ENCODE results near the gene CARD11.
"Not testable (repeated sequence)": the region's sequence is repeated elsewhere in the genome, so short reads cannot be mapped to it uniquely, and the experiment has no call there.

Gene CARD11

DNA sequence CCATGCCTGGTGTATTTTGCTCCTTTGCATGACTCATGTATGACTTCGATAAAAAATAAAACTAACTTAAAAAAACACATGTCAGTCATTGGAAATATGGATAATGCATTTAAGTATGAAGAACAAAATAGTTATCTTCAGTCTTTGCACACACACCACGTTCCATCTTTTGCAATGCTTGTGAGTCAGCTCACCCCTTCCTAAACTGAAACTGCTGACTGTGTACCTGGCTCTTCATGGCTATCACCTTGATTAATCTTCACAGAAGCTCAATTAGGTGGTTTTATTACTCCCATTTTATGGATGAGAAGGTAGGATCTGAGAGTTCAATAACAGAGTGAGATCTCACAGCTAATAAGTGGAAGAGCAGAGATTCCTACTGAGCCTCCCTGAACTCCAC is 79.5 kb downstream of the CARD11 start:
- peaks cover 50% of the 10 kb centered on the region for H3K4me1 Mint-ChIP-seq (ENCODE audit: low read depth)
- H3K36me3 Mint-ChIP-seq, result peaks cover 23% of the 10 kb centered on the region
- peak overlapping the region; percentile 47 for H3K27ac Mint-ChIP-seq

DNA sequence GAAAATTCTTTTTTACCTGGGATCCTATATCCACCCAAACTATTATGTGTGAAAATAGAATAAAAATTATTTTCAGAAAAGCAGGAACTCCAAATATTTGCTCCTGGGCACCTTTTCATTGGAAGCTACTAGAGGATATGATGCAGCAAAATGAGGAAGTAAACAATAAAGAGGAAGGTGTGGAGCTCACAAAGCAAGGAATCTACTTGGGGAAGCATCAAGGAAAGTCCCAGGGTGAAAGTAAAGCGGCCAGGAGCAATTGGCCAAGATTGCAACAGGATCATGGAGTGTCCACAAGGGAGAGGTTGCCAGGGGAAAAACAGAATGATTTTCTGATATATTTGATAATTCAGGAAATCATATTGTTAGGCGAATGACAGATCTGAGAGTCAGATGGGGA is 80.8 kb downstream of the CARD11 start:
- Mint-ChIP-seq H3K4me3 (no peak overlapping the region), H3K36me3 (peaks cover 30% of the 10 kb centered on the region), H3K4me1 (ENCODE audit: low read depth) (peaks cover 62% of the 10 kb centered on the region), H3K27ac (peak overlapping the region; percentile 59), H3K27me3 (no peaks in the 10 kb centered on the region), H3K9me3 (ENCODE audit: low read depth) (peaks cover 14% of the 10 kb centered on the region)

More for the DNA sequence above, 79.5 kb downstream of the CARD11 start:
- Mint-ChIP-seq H3K9me3 (ENCODE audit: low read depth) (peaks cover 14% of the 10 kb centered on the region), H3K27me3 (no peaks in the 10 kb centered on the region), H3K4me3 (no peak overlapping the region)

DNA sequence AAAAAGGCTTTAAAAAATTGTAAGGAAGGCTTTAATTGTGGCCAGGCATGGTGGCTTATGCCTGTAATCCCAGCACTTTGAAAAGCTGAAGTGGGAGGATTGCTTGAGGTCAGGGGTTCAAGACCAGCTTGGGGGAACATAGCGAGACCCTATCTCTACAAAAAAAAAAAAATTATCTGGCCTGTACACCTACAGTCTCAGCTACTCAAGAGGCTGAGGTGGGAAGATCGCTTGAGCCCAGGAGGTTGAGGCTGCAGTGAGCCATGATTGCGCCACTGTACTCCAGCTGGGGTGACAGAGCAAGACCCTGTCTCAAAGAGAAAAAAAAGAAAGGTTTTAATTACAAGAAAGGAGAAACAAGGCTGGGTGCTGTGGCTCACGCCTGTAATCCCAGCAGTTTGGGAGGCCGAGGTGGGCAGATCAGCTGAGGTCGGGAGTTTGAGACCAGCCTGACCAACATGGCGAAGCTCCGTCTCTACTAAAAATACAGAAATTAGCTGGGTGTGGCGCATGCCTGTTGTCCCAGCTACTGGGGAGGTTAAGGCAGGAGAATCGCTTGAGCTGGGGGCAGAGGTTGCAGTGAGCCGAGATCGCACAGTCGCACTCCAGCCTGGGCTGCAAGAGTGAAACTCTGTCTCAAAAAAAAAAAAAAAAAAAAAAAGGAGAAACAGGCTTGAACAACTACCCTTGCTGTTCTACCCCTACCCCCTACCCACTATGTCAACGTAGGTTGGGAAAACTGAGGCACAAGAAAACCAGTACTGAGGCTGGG is 83.7 kb downstream of the CARD11 start:
- Mint-ChIP-seq H3K27me3 (no peaks in the 10 kb centered on the region), H3K4me3 (peak overlapping the region; percentile 52), H3K27ac (peak overlapping the region; percentile 87), H3K36me3 (peaks cover 9% of the 10 kb centered on the region), H3K9me3 (ENCODE audit: low read depth) (no peaks in the 10 kb centered on the region), H3K4me1 (ENCODE audit: low read depth) (peaks cover 80% of the 10 kb centered on the region)

DNA sequence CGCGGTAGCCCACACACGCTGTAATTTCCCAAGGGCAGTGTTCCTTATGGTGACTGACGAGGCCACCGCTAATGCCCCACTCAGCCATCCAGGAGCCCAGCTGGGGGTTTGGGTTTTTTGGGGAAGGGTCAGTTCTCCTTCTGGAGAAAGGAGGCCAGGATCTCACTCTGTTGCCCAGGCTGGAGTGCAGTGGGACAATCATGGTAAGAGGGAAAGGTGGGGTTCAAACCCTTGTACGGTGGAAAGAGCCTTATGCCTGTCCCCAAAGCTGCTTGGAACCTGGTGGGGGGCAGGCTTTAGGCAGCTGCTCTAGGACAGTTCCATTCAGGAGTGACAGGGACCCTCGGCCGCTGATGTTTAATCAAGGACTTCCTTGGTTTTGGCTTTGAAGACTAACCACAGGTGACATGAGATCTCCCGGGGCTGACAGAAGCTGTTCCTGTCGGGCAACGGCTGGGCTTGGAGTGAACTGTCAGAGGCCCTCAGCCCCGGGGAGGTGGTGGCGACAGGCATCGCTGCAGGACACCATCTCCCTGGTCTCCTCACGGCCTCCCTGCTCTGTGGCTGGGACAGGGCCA is 84.5 kb downstream of the CARD11 start:
- Mint-ChIP-seq H3K4me1 (ENCODE audit: low read depth) (peaks cover 82% of the 10 kb centered on the region), H3K36me3 (peaks cover 9% of the 10 kb centered on the region), H3K4me3 (no peak overlapping the region), H3K27ac (peak overlapping the region; percentile 87), H3K9me3 (ENCODE audit: low read depth) (no peaks in the 10 kb centered on the region), H3K27me3 (no peaks in the 10 kb centered on the region)

DNA sequence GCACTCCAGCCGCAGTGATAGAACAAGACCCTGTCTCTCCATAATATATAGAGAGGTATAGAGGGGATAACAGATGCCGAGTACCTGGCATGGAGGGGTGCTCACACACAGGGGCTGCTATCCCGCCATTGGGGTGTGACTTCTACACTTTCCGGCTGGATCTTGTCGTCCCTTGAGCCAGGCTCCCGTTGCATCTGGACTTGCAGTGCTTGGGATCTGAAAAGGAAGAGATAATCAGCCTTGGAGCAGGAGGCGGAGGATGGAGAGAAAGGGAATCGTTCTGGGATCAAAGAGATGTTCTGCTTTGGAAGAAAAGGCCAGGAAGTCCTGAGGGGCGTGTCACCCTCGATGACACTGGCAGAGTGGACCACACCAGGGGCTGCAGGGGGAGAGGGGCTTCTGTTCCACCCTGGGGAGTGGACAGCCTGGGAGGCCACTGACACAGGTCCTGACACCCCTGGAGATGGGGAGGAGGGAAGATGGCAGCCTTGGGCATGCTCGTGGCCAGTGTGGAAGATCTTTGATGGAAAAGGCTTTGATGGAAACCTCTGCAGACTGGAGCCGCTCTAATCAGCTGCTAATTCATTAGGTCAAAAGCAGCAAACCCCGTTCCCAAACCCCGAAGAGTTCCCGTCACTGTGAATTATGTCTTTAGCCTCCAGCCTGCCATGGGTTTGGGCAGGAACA is 85.1 kb downstream of the CARD11 start:
- peaks cover 9% of the 10 kb centered on the region for H3K36me3 Mint-ChIP-seq
- no peak overlapping the region for H3K4me3 Mint-ChIP-seq
- peaks cover 84% of the 10 kb centered on the region for H3K4me1 Mint-ChIP-seq (ENCODE audit: low read depth)
- H3K9me3 Mint-ChIP-seq (ENCODE audit: low read depth), result no peaks in the 10 kb centered on the region
- H3K27ac Mint-ChIP-seq, result peak overlapping the region; percentile 87
- H3K27me3 Mint-ChIP-seq, result no peaks in the 10 kb centered on the region

DNA sequence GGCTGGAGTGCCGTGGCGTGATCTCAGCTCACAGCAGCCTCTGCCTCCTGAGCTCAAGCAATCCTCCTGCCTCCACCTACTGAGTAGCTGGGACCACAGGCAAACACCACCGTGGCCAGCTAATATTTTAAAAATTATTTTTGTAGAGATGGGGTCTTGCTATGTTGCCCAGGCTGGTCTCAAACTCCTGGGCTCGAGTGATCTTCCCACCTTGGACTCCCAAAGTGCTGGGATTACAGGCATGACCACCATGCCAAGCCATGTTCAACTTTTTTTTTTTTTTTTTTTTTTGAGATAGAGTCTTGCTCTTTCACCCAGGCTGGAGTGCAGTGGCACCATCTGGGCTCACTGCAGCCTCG is 86.3 kb downstream of the CARD11 start:
- H3K4me1 Mint-ChIP-seq (ENCODE audit: low read depth), result peaks cover 80% of the 10 kb centered on the region
- H3K27me3 Mint-ChIP-seq; H3K4me3 Mint-ChIP-seq; H3K9me3 Mint-ChIP-seq (ENCODE audit: low read depth): not testable (repeated sequence)
- H3K36me3 Mint-ChIP-seq, result peaks cover 11% of the 10 kb centered on the region
- peak overlapping the region; percentile 87 for H3K27ac Mint-ChIP-seq

DNA sequence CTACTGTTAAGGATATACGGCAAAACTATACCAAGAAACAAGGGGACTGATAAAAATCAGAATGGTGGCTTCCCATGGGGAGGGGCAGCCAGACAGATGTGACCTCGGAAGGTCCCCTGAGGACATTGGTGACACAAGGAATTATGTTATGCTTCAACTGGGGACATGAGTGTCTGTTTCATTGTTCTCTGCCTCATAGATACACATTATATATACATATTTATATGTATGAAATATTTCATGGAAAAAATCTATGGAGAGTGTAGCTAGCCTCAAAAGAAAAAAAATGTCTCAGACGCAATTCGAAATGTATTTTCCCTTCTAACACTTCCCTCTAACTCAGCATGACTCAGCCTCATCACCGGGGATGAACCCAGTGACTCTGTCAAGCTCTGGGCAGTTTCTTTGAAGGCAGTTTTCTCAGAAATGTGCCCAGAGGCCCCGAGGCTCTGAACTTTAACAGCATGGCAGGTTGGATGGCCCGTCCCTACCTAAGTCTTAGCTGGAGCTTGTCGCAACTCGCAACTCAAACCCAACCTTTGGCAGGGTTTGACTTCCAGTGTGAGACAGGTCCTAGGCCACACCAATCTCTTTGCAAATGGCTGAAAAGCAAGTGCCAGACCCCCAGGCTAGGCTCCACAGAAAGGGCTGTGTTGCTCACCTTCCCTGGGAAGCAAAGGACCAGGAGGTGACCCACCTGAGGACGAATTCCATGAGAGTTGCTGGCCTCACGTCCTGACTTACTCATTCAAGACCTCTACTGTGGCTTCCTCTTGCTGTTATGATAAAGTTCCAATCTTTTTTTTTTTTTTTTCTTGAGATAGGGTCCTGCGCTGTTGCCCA is 86.9 kb downstream of the CARD11 start:
- Mint-ChIP-seq H3K9me3 (ENCODE audit: low read depth) (no peaks in the 10 kb centered on the region), H3K27me3 (no peaks in the 10 kb centered on the region), H3K4me1 (ENCODE audit: low read depth) (peaks cover 78% of the 10 kb centered on the region), H3K36me3 (peaks cover 15% of the 10 kb centered on the region), H3K4me3 (peak overlapping the region; percentile 28), H3K27ac (peak overlapping the region; percentile 86)

DNA sequence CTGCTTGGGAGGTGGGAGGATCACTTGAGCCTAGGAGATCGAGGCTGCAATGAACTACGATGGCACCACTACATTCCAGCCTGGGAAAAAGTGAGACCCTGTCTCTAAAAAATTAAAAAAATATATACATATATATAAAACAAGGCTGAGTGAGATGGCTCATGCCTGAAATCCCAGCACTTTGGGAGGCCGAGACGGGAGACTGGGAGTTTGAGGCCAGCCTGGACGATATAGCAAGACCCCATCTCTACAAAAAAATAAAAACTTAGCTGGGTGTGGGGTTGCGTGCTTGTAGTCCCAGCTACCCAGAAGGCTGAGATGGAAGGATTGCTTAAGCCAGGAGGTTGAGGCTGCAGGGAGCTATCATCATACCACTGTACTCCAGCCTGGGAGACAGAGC is 87.6 kb downstream of the CARD11 start:
- Mint-ChIP-seq H3K4me3 (no peak overlapping the region), H3K4me1 (ENCODE audit: low read depth) (peaks cover 81% of the 10 kb centered on the region), H3K27ac (no peak overlapping the region), H3K9me3 (ENCODE audit: low read depth) (no peaks in the 10 kb centered on the region), H3K36me3 (peaks cover 16% of the 10 kb centered on the region), H3K27me3 (no peaks in the 10 kb centered on the region)

DNA sequence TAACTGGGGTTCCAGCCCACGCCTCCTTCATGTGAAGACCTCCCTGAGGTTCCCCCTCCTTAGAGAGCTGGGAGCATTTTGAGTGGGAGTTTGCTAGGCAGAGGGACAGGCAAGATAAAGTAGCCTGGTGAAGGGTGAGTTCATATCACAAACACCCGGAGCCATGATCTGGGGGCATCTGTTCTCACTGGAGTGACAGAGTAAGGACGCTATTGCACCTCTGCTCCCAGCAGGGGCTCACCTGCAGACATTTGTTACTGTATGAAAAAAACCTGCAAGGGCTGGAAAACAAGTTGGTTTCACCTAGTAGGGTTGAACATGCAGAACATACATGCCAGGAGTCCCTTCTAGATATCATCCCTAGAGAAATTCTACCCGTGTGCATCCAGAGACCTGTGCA is 88.4 kb downstream of the CARD11 start:
- Mint-ChIP-seq H3K4me3 (no peak overlapping the region), H3K4me1 (ENCODE audit: low read depth) (peaks cover 84% of the 10 kb centered on the region), H3K9me3 (ENCODE audit: low read depth) (peaks cover under 1% of the 10 kb centered on the region), H3K27ac (peak overlapping the region; percentile 87), H3K27me3 (no peaks in the 10 kb centered on the region), H3K36me3 (peaks cover 24% of the 10 kb centered on the region)

DNA sequence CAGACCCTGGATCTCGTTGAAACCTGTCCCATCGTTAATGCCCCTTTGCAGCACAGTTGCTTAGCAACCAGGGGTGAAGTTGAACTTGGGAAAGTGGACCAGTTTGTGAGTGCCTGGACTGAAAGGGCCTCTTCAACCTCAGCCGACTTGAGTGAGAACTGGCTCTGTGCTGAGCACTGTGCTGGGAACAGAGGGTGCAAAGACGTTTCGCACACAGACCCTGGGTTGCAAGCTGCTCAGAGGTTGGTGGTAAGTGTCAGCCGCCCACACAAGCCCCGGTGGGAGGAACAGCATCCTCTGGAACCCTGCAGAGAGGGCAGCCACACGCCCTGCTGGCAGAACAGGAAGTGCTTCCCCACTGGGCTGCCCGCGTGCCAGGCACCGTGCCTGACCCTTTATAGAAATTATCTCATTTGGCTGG is 89.2 kb downstream of the CARD11 start:
- H3K36me3 Mint-ChIP-seq, result peaks cover 30% of the 10 kb centered on the region
- peak overlapping the region; percentile 56 for H3K4me3 Mint-ChIP-seq
- H3K27me3 Mint-ChIP-seq, result no peaks in the 10 kb centered on the region
- peak overlapping the region; percentile 87 for H3K27ac Mint-ChIP-seq
- H3K9me3 Mint-ChIP-seq (ENCODE audit: low read depth), result peaks cover 3% of the 10 kb centered on the region
- H3K4me1 Mint-ChIP-seq (ENCODE audit: low read depth), result peaks cover 82% of the 10 kb centered on the region

DNA sequence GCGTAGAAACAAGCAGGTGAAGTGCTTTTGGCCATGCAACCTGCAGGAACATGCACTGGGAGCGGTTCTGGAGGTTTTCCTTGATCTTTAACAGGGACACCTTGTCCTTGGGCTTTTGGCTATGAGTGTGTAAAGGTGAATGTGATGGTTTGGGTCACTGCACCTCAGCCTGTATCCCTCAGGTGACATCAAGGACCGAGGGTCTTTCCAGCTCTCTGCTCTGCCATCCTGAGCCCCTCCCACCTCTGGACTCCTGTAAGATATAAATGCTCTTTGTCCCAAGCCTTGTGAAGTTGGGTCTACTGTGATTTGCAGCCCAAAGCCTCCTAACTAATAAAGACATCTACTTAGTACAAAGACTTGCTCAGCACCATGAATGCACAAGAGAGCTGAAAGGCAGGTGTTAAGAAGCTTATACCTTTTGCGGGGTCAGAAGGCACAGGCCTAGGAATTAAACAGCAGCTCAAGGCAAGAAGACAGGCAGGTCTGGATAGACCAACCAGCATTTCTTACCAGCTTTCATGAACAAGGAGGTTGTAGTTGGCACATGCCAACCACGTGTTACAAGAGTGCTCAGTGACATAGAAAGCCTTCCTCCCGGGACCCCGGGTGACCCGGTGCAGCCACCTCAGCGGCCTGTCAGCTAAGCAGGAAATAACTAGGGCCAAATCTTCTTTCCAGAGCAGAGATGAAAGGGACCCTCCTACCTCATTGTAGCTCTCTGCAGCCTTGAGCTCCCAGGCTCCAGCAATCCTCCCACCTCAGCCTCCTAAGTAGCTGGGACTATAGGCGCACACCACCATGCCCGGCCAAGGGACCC is 89.9 kb downstream of the CARD11 start:
- Mint-ChIP-seq H3K27me3 (no peaks in the 10 kb centered on the region), H3K9me3 (ENCODE audit: low read depth) (peaks cover 3% of the 10 kb centered on the region), H3K36me3 (peaks cover 30% of the 10 kb centered on the region), H3K27ac (peak overlapping the region; percentile 87), H3K4me1 (ENCODE audit: low read depth) (peaks cover 83% of the 10 kb centered on the region), H3K4me3 (peak overlapping the region; percentile 56)

DNA sequence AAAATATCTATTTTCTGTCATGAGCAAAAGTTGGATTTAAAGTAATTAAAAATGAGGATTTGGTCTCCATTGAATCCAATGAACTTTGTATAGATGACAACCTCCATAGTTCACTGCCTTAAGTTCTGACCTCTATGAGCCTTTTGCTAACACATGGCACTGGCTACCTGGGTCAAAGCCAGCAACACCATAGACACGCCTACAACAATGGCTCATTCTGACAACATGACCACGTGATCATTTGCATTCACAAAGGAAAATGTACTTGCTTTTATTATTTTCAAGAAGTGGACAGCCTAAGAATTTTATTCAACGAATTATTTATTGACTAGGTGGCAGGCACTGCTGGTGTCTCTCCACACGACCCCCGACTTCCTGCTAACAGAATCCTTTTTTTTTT is 90.6 kb downstream of the CARD11 start:
- H3K27me3 Mint-ChIP-seq, result no peaks in the 10 kb centered on the region
- H3K9me3 Mint-ChIP-seq (ENCODE audit: low read depth), result peaks cover 3% of the 10 kb centered on the region
- H3K27ac Mint-ChIP-seq, result peak overlapping the region; percentile 85
- peaks cover 83% of the 10 kb centered on the region for H3K4me1 Mint-ChIP-seq (ENCODE audit: low read depth)
- H3K36me3 Mint-ChIP-seq, result peaks cover 30% of the 10 kb centered on the region
- no peak overlapping the region for H3K4me3 Mint-ChIP-seq

DNA sequence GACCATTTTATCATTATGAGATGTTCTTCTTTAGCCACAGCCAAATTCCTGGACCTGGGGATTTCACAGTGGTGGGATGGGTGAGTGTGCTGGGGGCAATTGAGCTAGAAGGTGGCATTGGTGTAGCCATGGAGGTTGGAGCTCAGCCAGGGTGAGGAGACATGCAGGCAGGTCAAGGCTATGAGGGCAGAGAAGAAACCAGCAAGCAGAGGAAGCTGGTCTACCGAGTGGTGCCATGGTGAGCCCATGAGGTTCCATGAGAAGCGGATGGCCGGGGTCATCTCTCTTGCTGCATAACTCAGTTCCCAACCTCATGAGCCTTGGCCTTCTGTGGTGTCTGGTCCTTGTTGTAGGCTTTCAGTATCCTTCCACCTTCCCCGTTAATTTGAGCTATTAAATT is 91.4 kb downstream of the CARD11 start:
- H3K27ac Mint-ChIP-seq, result peak overlapping the region; percentile 30
- H3K27me3 Mint-ChIP-seq, result no peaks in the 10 kb centered on the region
- peaks cover 27% of the 10 kb centered on the region for H3K36me3 Mint-ChIP-seq
- peaks cover 83% of the 10 kb centered on the region for H3K4me1 Mint-ChIP-seq (ENCODE audit: low read depth)
- peaks cover 3% of the 10 kb centered on the region for H3K9me3 Mint-ChIP-seq (ENCODE audit: low read depth)
- no peak overlapping the region for H3K4me3 Mint-ChIP-seq

DNA sequence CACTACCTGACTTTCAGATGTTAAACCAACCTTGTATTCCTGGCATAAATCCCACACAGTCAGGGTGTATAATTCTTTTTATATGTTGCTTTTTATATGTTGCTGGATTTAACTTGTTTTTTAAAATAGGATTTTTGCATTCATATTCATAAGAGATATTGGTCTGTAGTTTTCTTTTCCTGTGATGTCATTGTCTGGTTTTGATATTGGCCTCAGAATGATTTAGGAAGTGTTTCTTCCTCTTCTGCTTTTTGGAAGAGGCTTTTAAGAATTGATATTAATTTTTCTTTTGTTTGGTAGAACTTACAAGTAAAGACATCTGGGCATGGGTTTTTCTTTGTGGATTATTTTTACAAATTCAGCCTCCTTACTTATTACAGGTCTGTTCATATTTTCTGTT is 93.1 kb downstream of the CARD11 start:
- H3K9me3 Mint-ChIP-seq (ENCODE audit: low read depth), result peaks cover 3% of the 10 kb centered on the region
- no peaks in the 10 kb centered on the region for H3K27me3 Mint-ChIP-seq
- peak overlapping the region; percentile 60 for H3K4me3 Mint-ChIP-seq
- H3K27ac Mint-ChIP-seq, result peak overlapping the region; percentile 91
- H3K36me3 Mint-ChIP-seq, result peaks cover 38% of the 10 kb centered on the region
- peaks cover 69% of the 10 kb centered on the region for H3K4me1 Mint-ChIP-seq (ENCODE audit: low read depth)
